ENCODE results near the gene ZNF687. TPM values are rescaled to one million over a fixed set of nuclear protein-coding genes. Genes with fewer than 3 reads are reported as not detected.
A peak's percentile ranks its signal among the peaks of the same experiment; 100 is the strongest.

ZNF687 gene
- total and polyA plus RNA-seq, 12 donors: 7.5 to 38.3 (median 30.8) TPM

- DNase-seq: no peak
- no peaks in the 10 kb centered on the region for H3K4me1 ChIP-seq (replicated peaks in 1 of 2)
- no peaks in the 10 kb centered on the region for H3K27me3 ChIP-seq
- 78 to 89% (median 86%) methylated on average over 6 of the region's 6 CpGs for WGBS, 4 donors
- no peaks in the 10 kb centered on the region for H3K9me3 ChIP-seq (replicated peaks in 1 of 3)
- intact Hi-C loops (cut with DNase I): no loop called here
- no peak overlapping the region for H3K4me3 ChIP-seq
- H3K36me3 ChIP-seq (replicated peaks in 1 of 2): peaks cover 0 to 94% of the 10 kb centered on the region in 2 donors
- TF ChIP-seq CTCF (IDR thresholded peaks at IDR 0.05) (no peak), POLR2A (IDR thresholded peaks at IDR 0.05) (no peak)
- no peak overlapping the region for H3K27ac ChIP-seq
Observed at GRCh38 chr1:151293093-151293492, 11.0 kb downstream of the ZNF687 start.

GRCh38 chr1:151294742-151295462, 12.8 kb downstream of the ZNF687 start:
- Histone ChIP-seq H3K36me3 (replicated peaks in 1 of 2) (peaks cover 0 to 94% of the 10 kb centered on the region in 2 donors), H3K4me1 (replicated peaks in 1 of 2) (no peaks in the 10 kb centered on the region), H3K9me3 (replicated peaks in 1 of 3) (no peaks in the 10 kb centered on the region), H3K27ac (no peak overlapping the region), H3K27me3 (no peaks in the 10 kb centered on the region), H3K4me3 (no peak overlapping the region)
- DNase-seq: no peak
- WGBS, 4 donors: 86 to 97% (median 87%) methylated on average over 2 of the region's 2 CpGs
- intact Hi-C loops (cut with DNase I): loop anchor here in 1 of 2 donors (5.0 kb wide), 1 partner anchor 47 kb away; no protein-coding TSS in a partner anchor
- TF ChIP-seq CTCF (IDR thresholded peaks at IDR 0.05) (no peak), POLR2A (IDR thresholded peaks at IDR 0.05) (no peak)

GRCh38 chr1:151309811-151310323, 27.8 kb downstream of the ZNF687 start:
- Histone ChIP-seq H3K27ac (peak overlapping the region in 2 of 5 donors; percentile 90 to 93), H3K27me3 (no peaks in the 10 kb centered on the region), H3K4me3 (no peak overlapping the region), H3K9me3 (replicated peaks in 1 of 3) (no peaks in the 10 kb centered on the region), H3K4me1 (replicated peaks in 1 of 2) (peaks cover 39 to 61% of the 10 kb centered on the region in 2 donors), H3K36me3 (replicated peaks in 1 of 2) (peaks cover 0 to 51% of the 10 kb centered on the region in 2 donors)
- peak in 1 of 7 donors; percentile 37 for DNase-seq
- TF ChIP-seq CTCF (IDR thresholded peaks at IDR 0.05) (no peak), POLR2A (IDR thresholded peaks at IDR 0.05) (no peak)
- 50 to 71% (median 61%) methylated on average over 7 of the region's 7 CpGs for WGBS, 4 donors
- intact Hi-C loops (cut with DNase I): loop anchor here in 1 of 2 donors (10.0 kb wide), 1 partner anchor 85 kb away; the partner anchor contains the start of gene PSMB4

- intact Hi-C loops (cut with DNase I): no loop called here
- Histone ChIP-seq H3K4me3 (no peak overlapping the region), H3K9me3 (replicated peaks in 1 of 3) (no peaks in the 10 kb centered on the region), H3K4me1 (replicated peaks in 1 of 2) (peaks cover 39 to 61% of the 10 kb centered on the region in 2 donors), H3K36me3 (replicated peaks in 1 of 2) (peaks cover 0 to 49% of the 10 kb centered on the region in 2 donors), H3K27me3 (no peaks in the 10 kb centered on the region), H3K27ac (peak overlapping the region in 4 of 5 donors; percentile 10 to 93 (median 79))
- TF ChIP-seq POLR2A (IDR thresholded peaks at IDR 0.05): no peak
- no peak for TF ChIP-seq CTCF (IDR thresholded peaks at IDR 0.05)
- DNase-seq: no peak
- WGBS, 4 donors: 61 to 69% (median 66%) methylated on average over 4 of the region's 4 CpGs
Observed at GRCh38 chr1:151311011-151311410, 28.9 kb downstream of the ZNF687 start.
